Measurements from ENCODE around the gene RNASEH2A. TPM values are rescaled to one million over a fixed set of nuclear protein-coding genes. Genes with fewer than 3 reads are reported as not detected.
"Not testable (repeated sequence)": the region's sequence is repeated elsewhere in the genome, so short reads cannot be mapped to it uniquely, and the experiment has no call there.

Gene RNASEH2A
- total RNA-seq, 2 donors from 2014 or later = 8.8 to 44.8 TPM

GRCh38 chr19:12843999-12844732 lies 37.8 kb downstream of the RNASEH2A start:
- Histone ChIP-seq H3K27me3 (peaks cover 7% of the 10 kb centered on the region), H3K36me3 (no peaks in the 10 kb centered on the region), H3K27ac (no peak overlapping the region), H3K9me3 (no peaks in the 10 kb centered on the region), H3K4me3 (no peak overlapping the region), H3K9ac (ENCODE audit: low read depth in 2 of 2, low read length in 2 of 2) (no peak overlapping the region), H3K4me1 (no peaks in the 10 kb centered on the region)
- DNase-seq = no peak
- TF ChIP-seq, protein P1, sequence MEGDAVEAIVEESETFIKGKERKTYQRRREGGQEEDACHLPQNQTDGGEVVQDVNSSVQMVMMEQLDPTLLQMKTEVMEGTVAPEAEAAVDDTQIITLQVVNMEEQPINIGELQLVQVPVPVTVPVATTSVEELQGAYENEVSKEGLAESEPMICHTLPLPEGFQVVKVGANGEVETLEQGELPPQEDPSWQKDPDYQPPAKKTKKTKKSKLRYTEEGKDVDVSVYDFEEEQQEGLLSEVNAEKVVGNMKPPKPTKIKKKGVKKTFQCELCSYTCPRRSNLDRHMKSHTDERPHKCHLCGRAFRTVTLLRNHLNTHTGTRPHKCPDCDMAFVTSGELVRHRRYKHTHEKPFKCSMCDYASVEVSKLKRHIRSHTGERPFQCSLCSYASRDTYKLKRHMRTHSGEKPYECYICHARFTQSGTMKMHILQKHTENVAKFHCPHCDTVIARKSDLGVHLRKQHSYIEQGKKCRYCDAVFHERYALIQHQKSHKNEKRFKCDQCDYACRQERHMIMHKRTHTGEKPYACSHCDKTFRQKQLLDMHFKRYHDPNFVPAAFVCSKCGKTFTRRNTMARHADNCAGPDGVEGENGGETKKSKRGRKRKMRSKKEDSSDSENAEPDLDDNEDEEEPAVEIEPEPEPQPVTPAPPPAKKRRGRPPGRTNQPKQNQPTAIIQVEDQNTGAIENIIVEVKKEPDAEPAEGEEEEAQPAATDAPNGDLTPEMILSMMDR (IDR thresholded peaks at IDR 0.05) = no peak
- intact Hi-C loops (cut with DNase I) = no loop called here

- intact Hi-C loops (cut with DNase I) = loop anchor here (2.0 kb wide), 1 partner anchor 84 kb away; no protein-coding TSS in a partner anchor
- not testable (repeated sequence) for H3K27ac ChIP-seq; H3K27me3 ChIP-seq; DNase-seq; H3K4me3 ChIP-seq; H3K9me3 ChIP-seq; H3K9ac ChIP-seq (ENCODE audit: low read depth in 2 of 2, low read length in 2 of 2); H3K36me3 ChIP-seq; H3K4me1 ChIP-seq
Observed at GRCh38 chr19:12846613-12847012, 40.2 kb downstream of the RNASEH2A start.

GRCh38 chr19:12847159-12848139 lies 41.1 kb downstream of the RNASEH2A start:
- Histone ChIP-seq H3K9ac (ENCODE audit: low read depth in 2 of 2, low read length in 2 of 2) (peak overlapping the region in 1 of 2 donors; percentile 28), H3K36me3 (no peaks in the 10 kb centered on the region), H3K4me1 (no peaks in the 10 kb centered on the region), H3K27ac (no peak overlapping the region), H3K4me3 (no peak overlapping the region), H3K9me3 (no peaks in the 10 kb centered on the region), H3K27me3 (no peaks in the 10 kb centered on the region)
- peak; percentile 86 for DNase-seq
- TF ChIP-seq, protein P1 (IDR thresholded peaks at IDR 0.05) = peak; percentile 99
- intact Hi-C loops (cut with DNase I) = loop anchor here (2.0 kb wide), 1 partner anchor 85 kb away; no protein-coding TSS in a partner anchor

GRCh38 chr19:12856653-12857052 lies 50.3 kb downstream of the RNASEH2A start:
- intact Hi-C loops (cut with DNase I) = no loop called here
- TF ChIP-seq, protein P1 (IDR thresholded peaks at IDR 0.05) = no peak
- H3K4me1 ChIP-seq = no peaks in the 10 kb centered on the region
- no peak overlapping the region for H3K9ac ChIP-seq (ENCODE audit: low read depth in 2 of 2, low read length in 2 of 2)
- no peak overlapping the region for H3K4me3 ChIP-seq
- H3K9me3 ChIP-seq = no peaks in the 10 kb centered on the region
- H3K36me3 ChIP-seq = no peaks in the 10 kb centered on the region
- no peak for DNase-seq
- no peaks in the 10 kb centered on the region for H3K27me3 ChIP-seq
- H3K27ac ChIP-seq = no peak overlapping the region

DNA sequence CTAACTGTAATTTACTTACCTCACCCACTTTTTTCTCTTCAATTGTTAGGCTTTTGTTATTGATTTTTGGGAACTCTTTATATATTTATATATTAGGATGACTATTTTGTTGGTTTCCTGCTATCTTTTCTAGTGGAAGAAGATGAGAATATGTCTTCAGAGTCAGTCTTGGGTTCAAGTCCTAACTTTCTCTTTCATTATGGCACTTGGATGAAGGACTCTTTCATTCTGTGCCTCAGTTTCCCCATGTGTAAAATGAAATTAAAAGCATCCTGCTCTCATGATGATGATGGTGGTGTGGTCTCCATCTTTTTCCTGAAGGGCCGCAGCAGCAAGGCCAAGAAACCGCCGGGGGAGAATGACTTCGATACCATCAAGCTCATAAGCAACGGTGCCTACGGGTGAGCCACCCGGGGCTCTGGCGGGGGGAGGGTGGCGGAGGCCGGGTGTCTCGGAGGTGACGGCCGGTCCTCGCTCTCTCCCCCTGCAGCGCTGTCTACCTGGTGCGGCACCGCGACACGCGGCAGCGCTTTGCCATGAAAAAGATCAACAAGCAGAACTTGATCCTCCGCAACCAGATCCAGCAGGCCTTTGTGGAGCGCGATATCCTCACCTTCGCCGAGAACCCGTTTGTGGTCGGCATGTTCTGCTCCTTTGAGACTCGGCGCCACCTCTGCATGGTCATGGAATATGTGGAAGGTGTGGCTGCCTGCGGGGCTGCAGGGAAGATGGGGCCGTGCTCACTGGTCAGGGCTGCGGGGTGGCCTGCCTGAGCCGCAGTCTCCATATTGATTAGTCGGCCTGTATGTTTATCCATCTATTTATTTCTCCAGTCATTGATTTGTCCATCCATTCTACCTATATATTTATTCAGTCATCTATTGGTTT lies 51.9 kb downstream of the RNASEH2A start:
- no peak overlapping the region for H3K4me3 ChIP-seq
- no peak overlapping the region for H3K27ac ChIP-seq
- TF ChIP-seq, protein P1 (IDR thresholded peaks at IDR 0.05) = no peak
- H3K9me3 ChIP-seq = no peaks in the 10 kb centered on the region
- no peak overlapping the region for H3K9ac ChIP-seq (ENCODE audit: low read depth in 2 of 2, low read length in 2 of 2)
- DNase-seq = no peak
- H3K27me3 ChIP-seq = no peaks in the 10 kb centered on the region
- H3K4me1 ChIP-seq = no peaks in the 10 kb centered on the region
- intact Hi-C loops (cut with DNase I) = no loop called here
- H3K36me3 ChIP-seq = no peaks in the 10 kb centered on the region

Measured in colonic mucosa (tissue), 4 donors.